Fibroblast of skin of left biceps (primary cell): ENCODE results near the gene MBTPS2.
"Not testable (repeated sequence)": the region's sequence is repeated elsewhere in the genome, so short reads cannot be mapped to it uniquely, and the experiment has no call there.

ENCODE experiments used
- DNase-seq, 2 experiments: peaks; one replicate each; pipeline ENCODE4 v3.0.0-alpha.2; 2013; ENCODE audit warnings: low read depth in 2 of 2

The MBTPS2 gene

DNA sequence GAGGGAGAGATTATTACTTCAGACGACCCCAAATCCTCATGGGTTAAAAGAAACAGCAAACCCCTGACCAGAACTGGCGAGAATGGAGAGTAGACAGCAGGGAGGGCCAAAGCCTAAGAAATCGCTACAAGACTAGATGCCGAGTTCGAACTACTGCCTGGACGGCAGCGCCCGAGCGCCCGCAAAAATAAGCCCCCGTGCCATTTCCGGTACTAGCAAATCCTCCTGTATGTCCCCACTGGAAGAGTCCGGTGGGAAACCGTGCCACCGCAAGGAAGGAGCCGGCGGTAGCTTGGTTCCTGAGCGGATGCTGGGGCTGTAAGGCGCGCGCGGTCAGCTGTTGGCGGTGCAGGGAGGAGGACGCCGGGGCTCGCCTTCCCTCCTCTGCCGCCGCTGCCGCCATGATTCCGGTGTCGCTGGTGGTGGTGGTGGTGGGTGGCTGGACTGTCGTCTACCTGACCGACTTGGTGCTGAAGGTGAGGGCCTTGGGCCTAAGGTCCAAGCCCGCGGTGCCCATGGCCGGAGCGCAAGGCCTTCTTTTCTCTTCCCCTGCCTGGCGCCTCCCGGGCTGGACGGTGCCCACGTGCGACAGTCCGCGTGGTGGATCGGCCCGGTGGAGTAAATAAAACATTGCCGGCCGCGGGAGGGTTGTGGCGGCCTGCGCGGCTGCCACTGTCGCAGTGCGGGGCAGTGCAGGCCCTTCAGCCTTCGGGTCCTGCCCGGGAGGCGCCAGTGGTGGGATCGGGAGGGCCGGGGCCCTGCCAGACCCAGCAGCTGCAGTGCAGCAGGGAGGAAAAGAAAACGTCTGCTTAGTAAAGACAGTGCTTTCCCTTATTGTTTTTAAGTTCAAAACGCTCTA lies at the start of gene MBTPS2:
MBTPS2 (plus strand) TSS at position 284 of the 859 bp plus-strand sequence; CDS start at position 402, 118 bp downstream.
- DNase-seq, result peak; percentile 70 to 74

- no peak for DNase-seq
Measured at GRCh38 chrX:21798677-21799219, 40.7 kb upstream of the MBTPS2 start.

GRCh38 chrX:21799767-21800166 lies 39.6 kb upstream of the MBTPS2 start:
- no peak for DNase-seq

DNA sequence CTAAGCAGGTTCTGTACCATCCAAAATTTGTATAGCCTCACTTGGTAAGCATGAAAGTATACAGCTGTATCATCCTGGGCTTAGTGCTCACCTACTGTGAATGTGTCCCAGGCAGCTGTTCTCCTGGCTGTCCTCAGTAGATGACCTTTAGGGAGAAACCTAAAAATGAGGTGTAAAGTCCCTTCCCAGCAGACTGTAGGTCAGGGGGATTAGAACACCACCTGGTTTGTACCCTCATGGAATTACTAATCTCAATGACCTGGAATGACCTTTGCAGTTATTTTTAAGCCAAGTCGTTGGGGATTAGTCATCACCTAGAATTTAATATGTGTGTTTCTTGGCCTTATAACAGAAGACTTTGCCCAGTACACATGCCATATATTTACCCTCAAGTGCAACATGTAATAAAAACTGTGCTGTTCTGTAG lies 39.1 kb upstream of the MBTPS2 start:
- DNase-seq, result no peak

GRCh38 chrX:21802054-21802670 lies 37.3 kb upstream of the MBTPS2 start:
- no peak for DNase-seq

- DNase-seq, result no peak
Measured at GRCh38 chrX:21802839-21803238, 36.6 kb upstream of the MBTPS2 start.

DNA sequence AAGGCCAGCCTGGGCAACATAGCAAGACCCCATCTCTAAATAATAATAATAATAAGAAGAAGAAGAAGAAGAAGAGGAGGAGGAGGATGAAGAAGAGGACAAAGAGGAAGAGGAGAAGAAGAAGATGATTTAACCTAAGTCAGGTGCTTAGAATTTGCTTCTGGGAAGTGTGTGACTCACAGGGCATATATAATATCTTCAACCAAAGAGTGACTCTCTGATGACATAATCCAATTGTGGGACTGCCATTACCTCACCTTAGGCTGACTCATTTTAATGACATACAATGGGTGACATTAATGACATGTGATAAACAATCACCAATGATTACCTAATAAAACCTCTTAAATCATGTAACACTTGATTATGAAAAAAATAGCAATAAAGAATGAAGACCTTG lies 32.7 kb upstream of the MBTPS2 start:
- DNase-seq, result no peak

DNA sequence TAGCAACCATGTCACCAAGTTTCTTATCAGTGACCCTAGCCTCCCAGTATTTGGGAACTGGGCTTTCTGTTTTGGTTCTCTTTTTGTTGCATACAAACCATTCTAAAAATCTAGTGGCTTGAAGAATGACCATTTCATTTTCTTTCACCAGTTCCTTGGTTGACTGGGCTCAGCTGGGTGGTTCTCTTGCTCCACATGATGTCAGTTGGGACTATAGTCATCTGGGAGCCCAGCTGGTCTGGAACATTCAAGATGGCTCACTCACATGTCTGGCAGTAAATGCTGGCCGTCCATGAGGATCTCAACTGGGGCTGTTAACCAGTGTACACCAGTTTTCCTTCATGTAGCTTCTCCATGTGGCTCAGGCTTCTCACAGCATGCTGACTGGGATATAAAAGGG lies 27.6 kb upstream of the MBTPS2 start:
- DNase-seq, result no peak

- no peak for DNase-seq
Measured at GRCh38 chrX:21812628-21813027, 26.8 kb upstream of the MBTPS2 start.

GRCh38 chrX:21813612-21814368 lies 25.6 kb upstream of the MBTPS2 start:
- DNase-seq, result no peak

- DNase-seq, result no peak
Measured at GRCh38 chrX:21816136-21816535, 23.3 kb upstream of the MBTPS2 start.

DNA sequence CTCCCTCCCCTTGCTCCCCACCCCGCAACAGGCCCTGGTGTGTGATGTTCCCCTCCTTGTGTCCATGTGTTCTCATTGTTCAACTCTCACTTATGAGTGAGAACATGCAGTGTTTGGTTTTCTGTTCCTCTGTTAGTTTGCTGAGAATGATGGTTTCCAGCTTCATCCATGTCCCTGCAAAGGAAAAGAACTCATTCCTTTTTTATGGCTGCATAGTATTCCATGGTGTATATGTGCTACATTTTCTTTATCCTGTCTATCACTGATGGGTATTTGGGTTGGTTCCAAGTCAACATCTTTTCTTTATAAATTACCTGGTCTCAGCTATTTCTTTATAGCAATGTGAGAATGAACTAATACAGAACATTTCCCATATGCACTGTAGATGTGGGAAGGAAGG lies 19.2 kb upstream of the MBTPS2 start:
- not testable (repeated sequence) for DNase-seq

DNA sequence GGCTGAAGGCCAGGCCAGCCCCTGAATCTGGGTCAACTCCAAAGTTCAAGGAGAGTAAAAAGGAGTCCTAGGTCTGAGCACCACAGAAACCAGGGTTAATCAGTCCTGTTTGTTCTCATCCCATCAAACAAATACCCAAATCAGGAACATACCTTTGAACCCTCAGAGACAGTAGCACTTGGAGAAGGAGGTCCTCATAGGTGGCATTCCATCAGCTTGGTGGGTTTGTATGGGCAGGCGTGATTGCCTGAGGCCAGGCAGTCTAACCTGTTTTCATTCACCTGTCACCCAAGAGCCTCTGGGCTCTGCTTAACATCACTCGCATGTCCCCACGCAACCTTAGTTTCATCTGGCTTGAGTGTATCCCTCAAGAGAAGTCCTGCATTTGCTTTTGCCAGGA lies 17.5 kb upstream of the MBTPS2 start:
- DNase-seq, result no peak

DNA sequence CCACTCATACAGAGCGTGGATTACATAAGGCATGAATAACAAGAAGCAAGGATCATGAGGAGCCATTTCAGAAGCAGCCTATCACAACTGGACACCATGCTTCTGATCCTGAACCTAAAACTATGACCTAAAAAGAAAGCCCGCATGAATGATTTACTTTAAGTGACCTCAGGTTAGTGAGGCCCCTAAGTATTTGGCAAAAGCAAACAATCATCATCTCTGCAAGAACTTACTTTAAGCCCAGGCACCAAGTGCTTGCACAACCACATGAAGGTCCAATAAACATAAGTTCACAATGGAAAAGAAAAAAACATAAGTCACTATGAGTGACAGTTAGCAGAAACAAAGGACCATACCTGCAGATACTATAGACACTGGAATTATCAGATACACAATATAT lies 7.9 kb upstream of the MBTPS2 start:
- no peak for DNase-seq

- DNase-seq, result no peak
Measured at GRCh38 chrX:21837056-21837455, 2.4 kb upstream of the MBTPS2 start.

GRCh38 chrX:21838937-21839333 lies 482 bp upstream of the MBTPS2 start:
- peak in 1 of 2 experiments; percentile 4 for DNase-seq

GRCh38 chrX:21840193-21840545 lies 752 bp downstream of the MBTPS2 start:
- DNase-seq, result no peak

- no peak for DNase-seq
Measured at GRCh38 chrX:21843179-21843578, 3.8 kb downstream of the MBTPS2 start.

GRCh38 chrX:21845096-21845495 lies 5.7 kb downstream of the MBTPS2 start:
- DNase-seq, result no peak

- DNase-seq, result no peak
Measured at GRCh38 chrX:21847342-21847741, 7.9 kb downstream of the MBTPS2 start.

GRCh38 chrX:21853578-21853977 lies 14.2 kb downstream of the MBTPS2 start:
- DNase-seq, result no peak

- no peak for DNase-seq
Measured at GRCh38 chrX:21855937-21856415, 16.6 kb downstream of the MBTPS2 start, which contains the start of gene YY2. YY2 (plus strand) TSS chrX:21855987; CDS start chrX:21856485, 498 bp downstream.
